Measurements from ENCODE around the gene NGLY1.

Gene NGLY1

GRCh38 chr3:25728101-25728500 lies 55.1 kb downstream of the NGLY1 start:
- no peaks in the 10 kb centered on the region for H3K9me3 Mint-ChIP-seq
- no peak for DNase-seq

GRCh38 chr3:25727316-25727715 lies 55.9 kb downstream of the NGLY1 start:
- Mint-ChIP-seq H3K9me3 (no peaks in the 10 kb centered on the region), H3K27me3 (ENCODE audit: low read depth, poor library complexity) (no peaks in the 10 kb centered on the region), H3K4me3 (no peak overlapping the region), H3K27ac (peak overlapping the region; percentile 70), H3K4me1 (peaks cover 6% of the 10 kb centered on the region), H3K36me3 (ENCODE audit: low read depth) (peaks cover 15% of the 10 kb centered on the region)
- TF ChIP-seq CTCF (IDR thresholded peaks at IDR 0.05) = no peak
- DNase-seq = no peak

More at GRCh38 chr3:25728101-25728500, 55.1 kb downstream of the NGLY1 start:
- Mint-ChIP-seq H3K27ac (no peak overlapping the region), H3K36me3 (ENCODE audit: low read depth) (peaks cover 15% of the 10 kb centered on the region), H3K4me3 (no peak overlapping the region), H3K4me1 (peaks cover 6% of the 10 kb centered on the region), H3K27me3 (ENCODE audit: low read depth, poor library complexity) (no peaks in the 10 kb centered on the region)
- TF ChIP-seq CTCF (IDR thresholded peaks at IDR 0.05) = no peak

- Mint-ChIP-seq H3K9me3 (no peaks in the 10 kb centered on the region), H3K4me3 (no peak overlapping the region), H3K27me3 (ENCODE audit: low read depth, poor library complexity) (no peaks in the 10 kb centered on the region)
These were observed 57.4 kb downstream of the NGLY1 start for GRCh38 chr3:25725810-25726209.

GRCh38 chr3:25724948-25725645 lies 58.1 kb downstream of the NGLY1 start:
- no peak for DNase-seq
- no peak overlapping the region for H3K4me3 Mint-ChIP-seq
- no peaks in the 10 kb centered on the region for H3K27me3 Mint-ChIP-seq (ENCODE audit: low read depth, poor library complexity)
- no peaks in the 10 kb centered on the region for H3K9me3 Mint-ChIP-seq
- H3K36me3 Mint-ChIP-seq (ENCODE audit: low read depth) = peaks cover 15% of the 10 kb centered on the region
- H3K27ac Mint-ChIP-seq = no peak overlapping the region
- H3K4me1 Mint-ChIP-seq = peaks cover 6% of the 10 kb centered on the region
- no peak for TF ChIP-seq CTCF (IDR thresholded peaks at IDR 0.05)

More at GRCh38 chr3:25725810-25726209, 57.4 kb downstream of the NGLY1 start:
- no peak for TF ChIP-seq CTCF (IDR thresholded peaks at IDR 0.05)
- Mint-ChIP-seq H3K4me1 (peaks cover 6% of the 10 kb centered on the region), H3K27ac (peak overlapping the region; percentile 29), H3K36me3 (ENCODE audit: low read depth) (peaks cover 15% of the 10 kb centered on the region)
- no peak for DNase-seq

- no peak for DNase-seq
- TF ChIP-seq CTCF (IDR thresholded peaks at IDR 0.05) = no peak
- H3K36me3 Mint-ChIP-seq (ENCODE audit: low read depth) = peaks cover 15% of the 10 kb centered on the region
- no peaks in the 10 kb centered on the region for H3K27me3 Mint-ChIP-seq (ENCODE audit: low read depth, poor library complexity)
- peaks cover 6% of the 10 kb centered on the region for H3K4me1 Mint-ChIP-seq
- no peaks in the 10 kb centered on the region for H3K9me3 Mint-ChIP-seq
- no peak overlapping the region for H3K27ac Mint-ChIP-seq
- H3K4me3 Mint-ChIP-seq = no peak overlapping the region
These were observed 59.4 kb downstream of the NGLY1 start for GRCh38 chr3:25723802-25724201.

GRCh38 chr3:25719321-25719720 lies 63.9 kb downstream of the NGLY1 start:
- DNase-seq = no peak
- no peak overlapping the region for H3K27ac Mint-ChIP-seq
- no peaks in the 10 kb centered on the region for H3K4me1 Mint-ChIP-seq
- H3K27me3 Mint-ChIP-seq (ENCODE audit: low read depth, poor library complexity) = peaks cover 2% of the 10 kb centered on the region
- H3K9me3 Mint-ChIP-seq = peaks cover 6% of the 10 kb centered on the region
- H3K36me3 Mint-ChIP-seq (ENCODE audit: low read depth) = peaks cover 9% of the 10 kb centered on the region
- TF ChIP-seq CTCF (IDR thresholded peaks at IDR 0.05) = no peak
- H3K4me3 Mint-ChIP-seq = no peak overlapping the region
